Measurements from ENCODE around the gene ARPC5L. TPM values are rescaled to one million over a fixed set of nuclear protein-coding genes. Genes with fewer than 3 reads are reported as not detected.

Gene ARPC5L
- total RNA-seq, 1 donor from 2014 or later: 57.0 TPM

- Histone ChIP-seq H3K9me3 (ENCODE audit: insufficient read depth, low read depth, low read length) (no peaks in the 10 kb centered on the region), H3K4me1 (ENCODE audit: insufficient read depth, low read length) (peaks cover 7% of the 10 kb centered on the region), H3K36me3 (ENCODE audit: insufficient read depth, low read length) (no peaks in the 10 kb centered on the region), H2AFZ (ENCODE audit: low read depth, low read length) (no peak overlapping the region), H3K4me3 (ENCODE audit: insufficient read depth, low read depth, low read length) (no peak overlapping the region), H3K9ac (ENCODE audit: low read length) (no peak overlapping the region), H4K20me1 (ENCODE audit: insufficient read depth, low read length) (no peaks in the 10 kb centered on the region), H3K27me3 (ENCODE audit: insufficient read depth, low read length) (no peaks in the 10 kb centered on the region), H3K27ac (ENCODE audit: low read depth, low read length) (no peak overlapping the region), H3K79me2 (ENCODE audit: insufficient read depth, low read length) (no peaks in the 10 kb centered on the region), H3K4me2 (ENCODE audit: low read length) (no peak overlapping the region)
- Mint-ChIP-seq H3K4me3 (ENCODE audit: unreplicated experiment) (no peak overlapping the region), H3K4me1 (ENCODE audit: low read depth, unreplicated experiment) (peaks cover 8% of the 10 kb centered on the region), H3K27ac (ENCODE audit: unreplicated experiment) (no peak overlapping the region), H3K27me3 (ENCODE audit: low read depth, unreplicated experiment) (no peaks in the 10 kb centered on the region), H3K36me3 (ENCODE audit: low read depth, unreplicated experiment) (no peaks in the 10 kb centered on the region), H3K9me3 (ENCODE audit: unreplicated experiment) (no peaks in the 10 kb centered on the region)
- no peak for TF ChIP-seq EZH2 (IDR thresholded peaks at IDR 0.05; ENCODE audit: insufficient read depth, low read length)
- TF ChIP-seq, protein P1, sequence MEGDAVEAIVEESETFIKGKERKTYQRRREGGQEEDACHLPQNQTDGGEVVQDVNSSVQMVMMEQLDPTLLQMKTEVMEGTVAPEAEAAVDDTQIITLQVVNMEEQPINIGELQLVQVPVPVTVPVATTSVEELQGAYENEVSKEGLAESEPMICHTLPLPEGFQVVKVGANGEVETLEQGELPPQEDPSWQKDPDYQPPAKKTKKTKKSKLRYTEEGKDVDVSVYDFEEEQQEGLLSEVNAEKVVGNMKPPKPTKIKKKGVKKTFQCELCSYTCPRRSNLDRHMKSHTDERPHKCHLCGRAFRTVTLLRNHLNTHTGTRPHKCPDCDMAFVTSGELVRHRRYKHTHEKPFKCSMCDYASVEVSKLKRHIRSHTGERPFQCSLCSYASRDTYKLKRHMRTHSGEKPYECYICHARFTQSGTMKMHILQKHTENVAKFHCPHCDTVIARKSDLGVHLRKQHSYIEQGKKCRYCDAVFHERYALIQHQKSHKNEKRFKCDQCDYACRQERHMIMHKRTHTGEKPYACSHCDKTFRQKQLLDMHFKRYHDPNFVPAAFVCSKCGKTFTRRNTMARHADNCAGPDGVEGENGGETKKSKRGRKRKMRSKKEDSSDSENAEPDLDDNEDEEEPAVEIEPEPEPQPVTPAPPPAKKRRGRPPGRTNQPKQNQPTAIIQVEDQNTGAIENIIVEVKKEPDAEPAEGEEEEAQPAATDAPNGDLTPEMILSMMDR (IDR thresholded peaks at IDR 0.05; ENCODE audit: insufficient read depth, low read depth, low read length): no peak
- DNase-seq (ENCODE audit: low read depth): no peak
- no peak for FAIRE-seq
Measured at GRCh38 chr9:124846969-124847368, 15.0 kb upstream of the ARPC5L start.

DNA sequence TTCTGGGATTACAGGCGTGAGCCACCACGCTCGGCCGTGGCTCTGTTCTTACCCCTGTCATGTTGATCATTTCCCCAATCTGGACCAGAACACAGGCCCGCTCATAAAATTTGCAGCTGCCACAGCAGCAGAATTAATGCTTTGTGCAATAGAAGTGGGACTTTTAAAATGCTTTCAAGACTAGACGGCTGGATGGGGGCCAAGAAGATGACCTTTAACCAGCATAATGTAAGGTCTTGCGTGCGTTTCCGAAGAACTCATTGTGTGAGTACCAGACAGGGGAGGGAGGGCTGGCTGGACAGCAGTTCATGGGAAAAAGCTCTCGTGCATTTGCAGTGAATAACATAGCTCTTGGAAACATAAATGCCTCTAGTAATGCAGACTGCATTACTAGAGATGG, 12.1 kb upstream of the ARPC5L start:
- no peak overlapping the region for H3K9ac ChIP-seq (ENCODE audit: low read length)
- H3K4me2 ChIP-seq (ENCODE audit: low read length): no peak overlapping the region
- no peaks in the 10 kb centered on the region for H3K9me3 ChIP-seq (ENCODE audit: insufficient read depth, low read depth, low read length)
- no peaks in the 10 kb centered on the region for H3K36me3 Mint-ChIP-seq (ENCODE audit: low read depth, unreplicated experiment)
- FAIRE-seq (no peak), DNase-seq (ENCODE audit: low read depth) (peak; percentile 78)
- no peaks in the 10 kb centered on the region for H3K9me3 Mint-ChIP-seq (ENCODE audit: unreplicated experiment)
- no peak overlapping the region for H2AFZ ChIP-seq (ENCODE audit: low read depth, low read length)
- peaks cover 13% of the 10 kb centered on the region for H3K4me1 Mint-ChIP-seq (ENCODE audit: low read depth, unreplicated experiment)
- H3K27ac ChIP-seq (ENCODE audit: low read depth, low read length): no peak overlapping the region
- H3K27me3 ChIP-seq (ENCODE audit: insufficient read depth, low read length): no peaks in the 10 kb centered on the region
- H3K4me3 ChIP-seq (ENCODE audit: insufficient read depth, low read depth, low read length): no peak overlapping the region
- H4K20me1 ChIP-seq (ENCODE audit: insufficient read depth, low read length): no peaks in the 10 kb centered on the region
- H3K4me3 Mint-ChIP-seq (ENCODE audit: unreplicated experiment): peak overlapping the region; percentile 57
- peaks cover 13% of the 10 kb centered on the region for H3K4me1 ChIP-seq (ENCODE audit: insufficient read depth, low read length)
- peak overlapping the region; percentile 86 for H3K27ac Mint-ChIP-seq (ENCODE audit: unreplicated experiment)
- TF ChIP-seq, protein P1 (IDR thresholded peaks at IDR 0.05; ENCODE audit: insufficient read depth, low read depth, low read length): no peak
- TF ChIP-seq EZH2 (IDR thresholded peaks at IDR 0.05; ENCODE audit: insufficient read depth, low read length): no peak
- H3K36me3 ChIP-seq (ENCODE audit: insufficient read depth, low read length): no peaks in the 10 kb centered on the region
- H3K79me2 ChIP-seq (ENCODE audit: insufficient read depth, low read length): no peaks in the 10 kb centered on the region
- H3K27me3 Mint-ChIP-seq (ENCODE audit: low read depth, unreplicated experiment): no peaks in the 10 kb centered on the region

- H3K4me1 ChIP-seq (ENCODE audit: insufficient read depth, low read length): peaks cover 13% of the 10 kb centered on the region
- H3K27ac Mint-ChIP-seq (ENCODE audit: unreplicated experiment): peak overlapping the region; percentile 92
- H3K4me3 ChIP-seq (ENCODE audit: insufficient read depth, low read depth, low read length): no peak overlapping the region
- H3K4me2 ChIP-seq (ENCODE audit: low read length): peak overlapping the region; percentile 85
- peaks cover 3% of the 10 kb centered on the region for H3K36me3 ChIP-seq (ENCODE audit: insufficient read depth, low read length)
- DNase-seq (ENCODE audit: low read depth): no peak
- no peak for FAIRE-seq
- H3K27me3 Mint-ChIP-seq (ENCODE audit: low read depth, unreplicated experiment): no peaks in the 10 kb centered on the region
- peaks cover 3% of the 10 kb centered on the region for H3K36me3 Mint-ChIP-seq (ENCODE audit: low read depth, unreplicated experiment)
- no peaks in the 10 kb centered on the region for H3K9me3 Mint-ChIP-seq (ENCODE audit: unreplicated experiment)
- peaks cover 16% of the 10 kb centered on the region for H3K4me1 Mint-ChIP-seq (ENCODE audit: low read depth, unreplicated experiment)
- H2AFZ ChIP-seq (ENCODE audit: low read depth, low read length): peak overlapping the region; percentile 63
- H4K20me1 ChIP-seq (ENCODE audit: insufficient read depth, low read length): peaks cover 17% of the 10 kb centered on the region
- no peak for TF ChIP-seq EZH2 (IDR thresholded peaks at IDR 0.05; ENCODE audit: insufficient read depth, low read length)
- TF ChIP-seq, protein P1 (IDR thresholded peaks at IDR 0.05; ENCODE audit: insufficient read depth, low read depth, low read length): no peak
- no peaks in the 10 kb centered on the region for H3K9me3 ChIP-seq (ENCODE audit: insufficient read depth, low read depth, low read length)
- H3K4me3 Mint-ChIP-seq (ENCODE audit: unreplicated experiment): peak overlapping the region; percentile 73
- H3K79me2 ChIP-seq (ENCODE audit: insufficient read depth, low read length): no peaks in the 10 kb centered on the region
- H3K27ac ChIP-seq (ENCODE audit: low read depth, low read length): no peak overlapping the region
- no peak overlapping the region for H3K9ac ChIP-seq (ENCODE audit: low read length)
- no peaks in the 10 kb centered on the region for H3K27me3 ChIP-seq (ENCODE audit: insufficient read depth, low read length)
Measured at GRCh38 chr9:124852121-124852828, 9.7 kb upstream of the ARPC5L start.
